NCI-H2029 (cell line): ENCODE measurements around the gene TRDN.
"Not testable (repeated sequence)": the region's sequence is repeated elsewhere in the genome, so short reads cannot be mapped to it uniquely, and the experiment has no call there.

Experiments used
- DNase-seq: peaks from one replicate; lab custom pipeline; 2025; lab: John Stamatoyannopoulos, UW

TRDN gene

GRCh38 chr6:123632641-123633040, 4.1 kb downstream of the TRDN start:
- no peak for DNase-seq

- DNase-seq: no peak
Measured at GRCh38 chr6:123629258-123629941, 7.3 kb downstream of the TRDN start.

DNA sequence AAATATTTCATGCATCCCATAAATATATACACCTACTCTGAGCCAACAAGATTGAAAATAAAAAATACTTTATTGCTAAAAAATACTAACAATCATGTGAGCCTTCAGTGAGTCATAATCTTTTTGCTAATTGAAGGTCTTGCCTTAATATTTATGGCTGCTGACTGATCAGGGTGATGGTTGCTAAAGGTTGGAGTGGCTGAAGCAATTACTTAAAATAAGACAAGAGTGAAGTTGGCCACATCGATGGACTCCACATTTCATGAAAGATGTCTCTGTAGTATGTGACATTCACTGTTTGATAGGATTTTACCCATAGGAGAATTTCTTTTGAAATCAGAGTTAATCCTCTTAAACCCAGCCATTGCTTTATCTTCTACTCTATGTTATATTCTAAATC, 11.1 kb downstream of the TRDN start:
- DNase-seq: no peak

DNA sequence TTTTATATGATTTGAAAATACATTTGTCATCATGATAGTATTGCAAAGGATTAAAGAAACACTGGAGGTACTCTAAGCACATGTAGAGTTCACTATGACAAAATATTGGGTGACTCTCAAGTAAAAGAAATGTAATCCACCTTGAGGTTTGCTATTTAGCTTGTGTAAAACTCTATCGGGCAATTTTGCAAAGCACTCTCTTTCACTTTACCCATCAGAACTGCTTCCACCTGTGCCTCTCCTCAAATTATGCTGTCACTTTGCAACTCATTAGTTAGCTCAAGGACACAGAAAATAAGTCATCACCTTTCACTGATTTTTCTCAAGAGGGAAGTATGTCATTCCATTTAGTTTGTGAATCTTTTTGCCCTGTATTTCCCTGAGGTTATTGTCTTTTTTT, 14.0 kb downstream of the TRDN start:
- no peak for DNase-seq

- no peak for DNase-seq
Measured at GRCh38 chr6:123619156-123619555, 17.6 kb downstream of the TRDN start.

DNA sequence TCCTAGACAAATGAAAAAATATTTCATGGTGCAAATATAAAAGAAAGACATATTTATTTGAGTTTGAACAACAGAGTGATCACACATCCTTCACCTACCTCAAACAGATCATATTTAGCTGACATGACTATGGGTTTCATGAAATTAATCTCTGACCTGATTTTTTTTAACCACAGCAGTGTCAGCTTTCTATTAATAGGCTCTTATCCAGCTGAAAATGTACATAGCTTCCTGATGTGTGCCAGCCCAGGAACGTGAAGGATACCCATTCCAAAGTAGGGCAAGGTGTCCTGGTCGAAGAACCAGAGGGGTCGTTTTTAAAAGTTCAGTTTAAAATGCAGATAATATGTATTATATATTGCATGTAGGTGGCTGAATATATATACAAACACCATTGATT, 19.8 kb downstream of the TRDN start:
- peak; percentile 15 for DNase-seq

- DNase-seq: no peak
Measured at GRCh38 chr6:123616016-123616415, 20.7 kb downstream of the TRDN start.

- no peak for DNase-seq
Measured at GRCh38 chr6:123610779-123611178, 26.0 kb downstream of the TRDN start.

GRCh38 chr6:123604067-123604466, 32.7 kb downstream of the TRDN start:
- no peak for DNase-seq

DNA sequence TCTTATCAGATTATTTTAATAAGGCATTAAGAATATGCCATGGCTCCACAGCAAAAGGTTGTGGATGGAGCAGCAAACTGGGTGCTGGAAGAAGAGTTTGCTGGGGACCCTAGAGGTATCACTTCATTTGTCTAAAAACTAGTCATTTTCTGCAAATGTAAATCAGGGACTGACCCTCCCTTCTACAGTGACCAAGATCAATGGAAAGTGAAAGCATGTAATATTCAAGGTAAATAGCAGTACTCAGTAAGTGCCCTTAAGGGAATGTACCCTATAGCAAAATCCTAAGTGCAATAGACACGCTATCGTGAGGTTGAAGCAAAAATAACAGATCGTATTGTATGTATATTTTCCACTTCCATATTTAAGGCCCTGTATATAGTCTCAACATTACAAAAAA, 38.7 kb downstream of the TRDN start:
- no peak for DNase-seq

- no peak for DNase-seq
Measured at GRCh38 chr6:123594776-123595175, 42.0 kb downstream of the TRDN start.

DNA sequence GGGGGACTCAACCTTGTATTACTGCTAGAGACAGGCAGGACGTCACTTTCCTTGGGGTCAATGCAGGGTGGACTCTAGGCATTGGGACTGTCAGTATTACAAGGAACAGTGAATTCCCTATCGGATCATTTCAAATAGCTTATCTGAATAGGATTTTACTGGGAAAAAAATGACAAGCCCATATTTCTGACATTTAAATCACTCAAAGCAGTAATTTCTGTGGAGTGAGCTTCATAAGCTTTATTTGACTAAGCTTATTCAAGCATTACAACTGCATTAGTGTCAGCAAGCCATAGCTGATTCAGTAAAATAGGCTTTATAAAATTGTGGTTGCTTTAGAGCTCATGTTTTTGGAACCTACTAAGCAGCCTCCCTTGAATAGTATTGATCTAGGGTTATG, 44.3 kb downstream of the TRDN start:
- DNase-seq: no peak

DNA sequence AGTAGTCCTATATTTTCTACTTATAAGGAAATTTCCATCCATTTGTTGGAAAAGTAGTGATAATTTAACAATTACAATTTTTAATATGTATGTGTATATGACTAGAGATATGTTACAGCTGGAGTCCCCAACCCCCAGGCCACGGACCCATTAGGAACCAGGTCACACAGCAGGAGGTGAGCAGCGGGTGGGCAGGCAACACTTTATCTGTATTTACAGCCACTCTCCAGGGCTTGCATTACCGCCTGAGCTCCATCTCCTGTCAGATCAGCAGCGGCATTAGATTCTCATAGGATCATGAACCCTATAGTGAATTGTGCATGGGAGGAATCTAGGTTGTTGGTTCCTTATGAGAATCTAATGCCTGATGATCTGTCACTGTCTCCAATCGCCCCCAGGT, 46.8 kb downstream of the TRDN start:
- no peak for DNase-seq

- no peak for DNase-seq
Measured at GRCh38 chr6:123589317-123589716, 47.4 kb downstream of the TRDN start.

DNA sequence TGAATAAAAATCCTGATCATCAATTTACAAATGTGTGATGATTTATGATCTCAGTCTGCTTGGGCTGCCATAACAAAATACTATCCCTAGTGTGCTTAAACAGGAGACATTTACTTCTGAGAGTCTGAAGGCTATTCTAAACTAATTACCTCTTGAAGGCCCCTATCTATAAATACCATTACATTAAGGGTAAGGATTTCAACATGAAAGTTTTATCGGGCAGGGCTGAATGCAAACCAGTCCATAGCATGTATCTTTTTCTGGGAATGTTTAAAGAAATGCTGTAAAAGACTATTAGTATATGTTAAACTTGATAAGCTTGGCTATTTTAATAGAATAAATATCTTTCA, 48.2 kb downstream of the TRDN start:
- DNase-seq: no peak

- no peak for DNase-seq
Measured at GRCh38 chr6:123587838-123588545, 48.8 kb downstream of the TRDN start.

GRCh38 chr6:123587407-123587806, 49.3 kb downstream of the TRDN start:
- not testable (repeated sequence) for DNase-seq

DNA sequence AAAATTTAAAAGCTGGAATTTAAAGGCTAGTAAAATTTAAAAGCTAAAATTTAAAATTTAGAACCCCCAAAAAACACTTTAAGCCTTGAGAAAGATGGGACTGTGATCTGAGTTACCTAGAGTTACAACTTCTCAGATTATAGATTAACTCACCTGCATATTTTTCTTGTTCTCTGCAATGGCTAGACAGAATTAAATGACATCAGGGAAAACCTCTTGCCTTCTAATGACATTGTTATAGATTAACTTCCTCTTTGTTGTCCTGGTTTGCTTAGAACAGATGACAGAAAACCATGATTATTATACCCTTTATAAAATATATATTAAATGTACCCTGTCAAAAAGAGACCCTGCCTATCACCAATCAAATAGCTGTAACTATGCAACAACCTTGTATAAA, 56.4 kb downstream of the TRDN start:
- no peak for DNase-seq

- DNase-seq: no peak
Measured at GRCh38 chr6:123575188-123575587, 61.6 kb downstream of the TRDN start.

- DNase-seq: peak; percentile 32
Measured at GRCh38 chr6:123570813-123571684, 65.7 kb downstream of the TRDN start.

GRCh38 chr6:123569575-123569974, 67.2 kb downstream of the TRDN start:
- peak; percentile 5 for DNase-seq

DNA sequence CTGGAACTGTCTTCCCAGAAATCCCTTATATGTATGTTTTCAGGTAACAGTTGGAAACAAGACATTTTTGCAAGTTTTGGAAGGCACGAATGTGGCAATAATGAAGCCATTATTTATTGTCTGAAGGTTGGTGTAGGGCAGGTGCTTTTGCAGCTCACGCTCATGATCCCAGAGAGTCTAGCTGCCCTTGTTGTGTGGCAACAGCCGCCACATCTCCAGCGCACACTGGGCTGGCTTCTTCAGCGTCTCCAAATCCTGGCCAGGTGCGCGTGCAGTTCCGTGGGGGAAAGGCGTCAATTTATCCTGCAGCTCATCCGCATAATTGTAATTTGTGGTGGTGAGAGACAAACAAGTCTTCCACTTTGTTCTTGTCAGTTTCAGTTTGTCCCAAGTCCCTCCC, 71.2 kb downstream of the TRDN start:
- DNase-seq: no peak

- peak; percentile 7 for DNase-seq
Measured at GRCh38 chr6:123564361-123564760, 72.4 kb downstream of the TRDN start.
